ENCODE measurements around the gene LTC4S.
"Not testable (repeated sequence)": the region's sequence is repeated elsewhere in the genome, so short reads cannot be mapped to it uniquely, and the experiment has no call there.

LTC4S gene

DNA sequence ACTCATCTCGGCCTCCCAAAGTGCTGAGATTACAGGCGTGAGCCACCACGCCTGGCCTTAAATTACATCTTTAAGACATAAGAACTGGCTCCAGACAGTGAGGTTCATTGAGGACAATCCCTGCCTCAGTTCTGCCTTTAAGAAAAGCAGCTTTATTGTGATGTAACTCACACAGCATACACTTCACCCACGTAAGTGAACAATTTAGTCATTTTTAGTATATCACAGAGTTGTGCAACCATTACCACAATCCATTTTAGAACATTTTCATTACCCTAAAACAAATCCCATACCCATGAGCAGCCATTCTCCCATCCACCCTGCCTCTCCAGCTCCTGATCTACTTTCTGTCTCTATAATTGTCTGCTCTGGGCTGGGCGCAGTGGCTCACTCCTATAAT lies 24.0 kb upstream of the LTC4S start:
- no peak for DNase-seq

DNA sequence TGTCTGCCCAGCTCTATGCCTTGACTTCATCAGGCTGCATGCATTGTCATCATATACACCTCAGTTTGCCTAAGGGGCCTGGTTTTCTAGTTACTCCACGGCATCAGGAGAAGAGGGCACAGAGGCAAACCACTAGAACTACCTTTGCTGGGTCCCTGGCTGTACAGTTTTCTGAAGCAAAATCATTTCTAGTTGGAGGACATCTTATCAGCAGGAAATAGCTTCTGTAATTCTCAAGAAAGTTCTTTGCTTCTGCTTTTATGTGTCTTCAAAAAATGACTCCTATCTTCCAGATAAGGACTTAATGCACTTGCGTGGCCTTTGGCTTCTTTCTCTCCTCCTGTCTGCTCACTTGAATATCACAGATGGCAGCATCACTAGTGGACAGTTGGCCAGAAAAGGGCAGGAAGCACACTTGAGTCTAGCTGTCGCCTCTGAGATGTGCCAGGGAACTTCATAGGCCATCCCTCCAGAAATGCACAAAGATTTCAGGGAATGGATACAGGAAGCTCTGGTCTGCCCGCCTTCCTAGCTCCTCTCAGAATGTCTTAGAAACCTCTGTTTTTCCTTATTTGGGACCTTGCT lies 22.4 kb upstream of the LTC4S start:
- no peak for DNase-seq

DNA sequence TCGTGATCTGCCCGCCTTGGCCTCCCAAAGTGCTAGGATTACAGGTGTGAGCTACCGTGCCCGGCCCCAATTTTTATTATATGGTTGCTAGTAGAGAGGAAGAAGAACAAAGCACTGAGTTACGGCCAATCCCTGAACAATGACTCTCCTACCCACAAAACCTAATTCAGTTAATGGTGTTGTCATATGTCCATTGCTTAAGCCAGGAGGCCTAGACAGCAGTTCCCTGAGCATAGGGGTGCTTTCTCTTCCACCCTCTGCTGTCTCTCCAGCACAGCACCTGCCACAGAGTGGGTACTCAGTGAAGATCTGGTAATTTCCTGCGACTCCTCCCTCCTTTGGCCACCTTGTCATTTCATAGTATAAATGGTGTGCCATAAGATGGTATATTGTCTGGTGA lies 21.4 kb upstream of the LTC4S start:
- DNase-seq, result no peak

DNA sequence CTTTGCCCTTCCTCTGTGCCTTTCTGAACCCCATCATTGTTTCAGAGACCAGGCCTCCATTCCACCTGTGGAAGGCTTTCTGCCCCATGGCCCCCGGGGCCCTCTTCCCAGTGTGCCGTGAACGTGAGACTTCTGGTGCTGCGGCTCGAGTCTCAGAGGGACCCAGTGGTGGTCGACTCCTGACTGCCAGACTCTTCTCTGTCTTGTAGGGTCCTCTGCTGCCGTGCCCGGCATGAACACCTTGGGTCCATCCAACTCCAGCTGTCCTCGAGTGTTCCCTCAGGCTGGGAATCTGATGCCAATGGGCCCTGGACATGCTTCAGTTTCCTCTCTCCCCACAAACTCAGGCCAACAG lies 20.1 kb upstream of the LTC4S start:
- DNase-seq, result no peak

DNA sequence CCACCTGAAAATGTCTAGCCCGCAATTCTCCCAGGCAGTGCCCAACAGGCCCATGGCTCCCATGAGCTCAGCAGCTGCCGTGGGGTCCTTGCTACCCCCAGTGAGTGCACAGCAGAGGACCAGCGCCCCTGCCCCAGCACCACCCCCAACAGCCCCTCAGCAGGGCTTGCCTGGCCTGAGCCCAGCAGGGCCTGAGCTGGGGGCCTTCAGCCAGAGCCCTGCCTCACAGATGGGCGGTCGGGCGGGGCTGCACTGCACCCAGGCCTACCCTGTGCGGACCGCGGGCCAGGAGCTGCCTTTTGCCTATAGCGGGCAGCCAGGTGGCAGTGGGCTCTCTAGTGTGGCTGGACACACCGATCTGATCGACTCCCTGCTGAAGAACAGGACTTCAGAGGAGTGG lies 19.3 kb upstream of the LTC4S start:
- DNase-seq, result no peak

DNA sequence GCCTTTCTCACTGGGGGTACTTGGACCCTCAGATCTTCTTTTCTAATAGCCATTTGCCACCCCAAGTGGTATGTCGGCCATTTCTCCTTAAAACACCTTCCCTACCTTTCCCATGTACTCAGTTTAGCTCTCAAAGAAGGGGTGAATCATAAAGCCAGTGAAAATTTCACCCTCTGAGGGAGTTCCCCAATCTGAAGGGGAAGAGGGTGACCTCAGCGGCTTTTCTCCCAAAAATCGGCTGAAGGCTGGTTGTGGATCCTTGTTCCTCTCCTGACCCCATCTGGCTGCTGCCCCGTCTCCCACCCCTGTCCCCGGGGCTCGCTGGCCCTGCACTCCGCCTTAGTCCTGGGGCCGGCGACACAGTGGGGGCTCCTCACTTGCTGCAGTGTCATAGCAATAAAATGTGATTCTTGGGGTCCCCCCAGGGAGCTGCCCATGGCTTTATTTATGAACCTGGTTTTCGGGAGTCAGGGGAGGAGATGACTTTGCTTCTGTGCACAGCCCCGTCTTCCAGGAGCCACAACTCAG lies 17.3 kb upstream of the LTC4S start:
- DNase-seq, result no peak

DNA sequence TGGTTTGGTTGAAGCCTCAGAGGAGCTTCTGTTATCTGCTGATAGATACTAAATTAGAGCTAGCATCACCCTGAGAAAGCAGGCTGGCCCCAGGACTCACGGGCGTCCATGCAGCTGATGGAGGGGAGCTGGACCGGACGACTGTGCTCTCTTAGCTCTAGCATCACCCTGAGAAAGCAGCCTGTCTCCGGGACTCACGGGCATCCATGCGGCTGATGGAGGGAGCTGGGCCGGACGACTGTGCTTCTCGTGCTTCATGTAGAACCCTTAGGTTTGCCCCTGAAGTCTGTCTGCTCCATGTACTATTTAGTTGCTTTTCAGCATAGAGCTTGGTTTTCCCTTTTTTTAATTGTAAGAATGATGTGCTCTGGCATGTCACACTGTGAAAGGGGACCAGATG lies 16.3 kb upstream of the LTC4S start:
- no peak for DNase-seq

DNA sequence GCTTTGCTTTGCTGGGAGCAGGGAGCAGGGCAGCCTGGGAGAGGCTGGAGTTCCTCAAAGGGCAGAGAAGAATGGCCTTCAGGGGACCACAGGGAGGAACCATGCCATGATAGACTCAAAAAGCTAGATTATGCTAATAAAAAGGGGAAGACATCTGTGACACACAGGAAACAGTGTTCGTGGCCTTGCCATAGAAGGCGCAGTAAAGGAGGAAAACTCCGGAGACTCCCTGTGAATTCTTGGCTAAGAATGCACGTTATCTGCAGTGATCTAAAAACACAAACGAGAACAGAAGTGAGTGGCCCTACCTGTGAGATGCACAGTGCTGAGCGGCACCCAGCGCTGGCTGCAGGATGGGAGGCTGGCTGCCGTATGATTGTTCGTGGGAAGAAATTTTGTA lies 15.9 kb upstream of the LTC4S start:
- DNase-seq, result no peak

DNA sequence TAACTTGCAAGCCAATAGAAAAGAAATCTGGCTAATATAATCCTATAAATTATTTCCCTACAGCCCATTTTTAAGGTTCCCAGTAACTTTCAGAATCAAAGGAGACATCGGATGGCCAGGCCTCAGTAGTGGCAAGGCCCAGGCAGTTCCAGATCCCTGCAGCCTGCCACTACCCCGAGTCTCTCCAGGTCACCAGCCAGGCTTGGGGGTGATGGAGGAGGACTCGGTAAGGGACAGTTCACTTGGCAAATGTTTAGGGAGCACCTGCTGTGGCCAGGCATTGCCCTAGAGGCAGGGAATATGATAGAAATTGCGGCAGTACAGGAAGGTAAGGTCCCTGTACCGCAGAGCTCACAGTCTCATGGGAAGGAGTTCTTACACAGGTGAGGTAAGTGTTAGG lies 15.2 kb upstream of the LTC4S start:
- no peak for DNase-seq

DNA sequence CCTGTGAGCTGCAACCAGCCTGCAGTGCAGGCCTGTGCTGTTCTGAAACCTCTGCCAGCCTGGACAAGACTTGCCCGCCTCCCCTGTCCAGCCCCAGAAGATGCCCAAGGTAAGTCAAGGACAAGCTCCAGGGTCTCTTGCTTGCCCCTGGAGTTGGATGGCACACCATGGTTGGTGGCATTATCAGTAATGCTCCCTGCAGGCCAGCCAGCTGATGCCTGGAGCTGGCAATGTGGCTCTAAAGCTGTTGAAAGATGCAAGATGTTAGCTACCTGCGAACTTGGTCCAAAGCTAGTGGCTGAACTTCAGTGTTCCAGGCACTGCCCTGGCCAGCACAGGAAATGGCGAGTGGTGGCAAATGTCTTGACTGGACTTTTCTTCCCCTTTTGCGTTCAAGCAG lies 14.0 kb upstream of the LTC4S start:
- no peak for DNase-seq

DNA sequence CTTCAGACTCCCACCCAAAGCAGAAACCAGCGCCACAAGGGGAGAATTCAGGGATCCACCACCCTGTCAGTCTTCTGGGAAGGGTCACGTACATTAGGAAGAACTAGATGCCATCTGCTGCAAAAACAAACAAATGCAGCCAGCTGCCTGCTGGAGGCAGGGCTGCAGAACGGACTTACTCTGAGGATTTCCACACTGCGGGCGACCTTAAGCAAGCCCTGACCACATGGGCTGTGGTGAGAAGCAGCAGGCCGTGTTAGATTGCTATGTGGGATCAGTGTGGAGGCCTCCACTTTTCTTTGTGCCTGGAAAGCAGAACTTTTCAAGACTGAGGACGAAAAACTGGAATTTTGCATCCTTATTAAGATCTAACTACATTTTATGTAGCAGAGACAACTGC lies 13.4 kb upstream of the LTC4S start:
- DNase-seq, result no peak

DNA sequence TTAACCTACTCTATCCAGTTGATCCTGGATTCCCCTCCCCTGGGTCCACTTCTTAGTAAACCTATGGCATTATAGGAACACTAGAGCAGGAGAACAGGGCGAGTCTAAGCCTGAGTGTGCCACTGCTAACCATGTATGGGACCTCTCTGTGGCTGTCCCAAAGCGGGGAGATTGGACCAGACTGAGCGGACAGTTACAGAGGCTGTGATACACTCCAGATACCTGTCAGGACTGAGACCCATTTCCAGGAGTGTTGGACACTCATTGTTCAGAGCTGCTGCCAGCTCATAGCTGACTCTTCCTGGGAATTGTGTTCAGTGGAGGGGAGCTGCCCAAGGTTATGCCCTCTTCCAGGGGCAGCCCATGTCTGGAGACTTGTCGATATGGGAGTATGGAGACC lies 11.9 kb upstream of the LTC4S start:
- no peak for DNase-seq

DNA sequence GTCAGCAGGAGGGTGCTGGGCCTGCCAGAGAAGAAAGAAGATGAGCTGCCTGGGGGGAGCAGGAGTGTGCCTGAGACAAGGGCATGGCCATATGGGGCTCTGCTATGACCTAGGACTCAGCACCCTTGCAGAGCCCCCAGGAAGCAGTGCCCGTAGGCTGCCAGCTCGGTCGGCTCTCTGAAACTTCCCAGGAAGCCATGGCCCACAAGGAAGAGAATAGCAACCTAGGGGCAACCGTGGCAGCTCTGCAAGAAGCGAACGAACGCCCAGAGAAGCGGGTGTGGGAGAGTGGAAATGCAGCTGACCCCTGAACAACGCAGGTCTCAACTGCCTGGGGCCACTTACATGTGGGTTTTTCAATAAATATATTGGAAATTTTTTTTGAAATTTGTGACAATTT lies 10.7 kb upstream of the LTC4S start:
- DNase-seq, result no peak

DNA sequence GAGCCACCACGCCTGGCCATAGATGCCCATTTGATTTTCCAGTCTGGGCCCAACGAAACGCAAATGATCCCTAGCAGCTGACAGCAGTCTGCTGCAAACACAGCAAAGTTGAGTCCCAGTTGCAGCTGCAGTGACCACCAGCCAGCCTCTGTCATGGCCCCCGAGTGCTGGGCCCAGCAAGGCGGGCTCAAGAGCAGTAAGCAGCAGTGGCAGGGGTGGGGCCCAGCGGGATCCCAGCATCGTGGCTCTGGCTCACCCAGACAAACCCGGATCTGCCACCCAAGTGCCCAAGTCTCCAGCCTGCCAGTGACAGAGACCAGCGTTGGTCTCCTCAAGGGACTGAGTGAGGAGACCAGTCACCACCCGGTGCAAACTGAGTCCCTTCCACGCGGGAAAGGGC lies 6.9 kb upstream of the LTC4S start:
- no peak for DNase-seq

DNA sequence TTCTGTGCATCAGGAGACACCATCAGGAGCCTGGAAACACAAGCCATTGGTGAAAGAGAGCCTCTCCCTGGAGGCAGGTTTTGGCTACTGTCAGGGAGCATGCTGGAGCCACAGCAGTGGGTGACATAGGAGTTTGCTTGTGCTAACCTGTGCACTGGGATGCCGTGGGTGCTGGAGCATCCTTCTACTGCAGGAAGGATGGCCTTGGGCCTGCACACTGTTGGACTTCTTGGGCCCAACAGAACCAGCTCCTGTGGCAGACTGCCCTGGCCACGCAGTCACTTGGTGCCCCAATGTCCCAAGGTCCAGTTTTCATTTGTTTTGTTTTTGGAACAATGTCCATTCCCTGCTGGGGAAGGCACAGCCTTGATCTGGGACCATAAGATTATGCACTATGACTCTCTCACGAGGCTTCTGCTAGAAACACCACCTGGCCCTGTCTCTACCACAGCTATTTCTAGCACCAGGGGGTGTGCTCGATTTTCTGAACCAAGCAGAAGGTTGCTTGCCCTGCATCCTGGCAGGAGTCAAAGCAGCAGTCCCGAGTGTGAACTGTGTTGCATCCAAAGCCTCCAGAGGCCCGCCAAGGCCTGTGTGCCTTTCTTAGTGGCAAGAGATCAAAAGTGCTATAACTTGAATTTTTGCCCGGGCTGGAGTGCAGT lies 5.5 kb upstream of the LTC4S start:
- DNase-seq, result no peak

DNA sequence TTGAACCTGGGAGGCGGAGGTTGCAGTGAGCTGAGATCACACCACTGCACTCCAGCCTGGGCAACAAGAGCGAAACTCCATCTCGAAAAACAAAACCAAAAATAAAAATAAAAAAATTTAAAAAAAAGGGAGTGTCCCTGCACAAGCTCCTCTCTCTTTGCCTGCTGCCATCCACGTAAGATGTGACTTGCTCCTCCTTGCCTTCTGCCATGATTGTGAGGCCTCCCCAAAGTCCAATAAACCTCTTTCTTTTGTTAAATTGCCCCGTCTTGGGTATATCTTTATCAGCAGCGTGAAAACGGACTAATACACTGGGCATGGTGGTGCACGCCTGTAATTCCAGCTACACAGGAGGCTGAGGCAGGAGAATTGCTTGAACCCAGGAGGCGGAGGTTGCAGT lies 4.5 kb upstream of the LTC4S start:
- DNase-seq, result not testable (repeated sequence)

DNA sequence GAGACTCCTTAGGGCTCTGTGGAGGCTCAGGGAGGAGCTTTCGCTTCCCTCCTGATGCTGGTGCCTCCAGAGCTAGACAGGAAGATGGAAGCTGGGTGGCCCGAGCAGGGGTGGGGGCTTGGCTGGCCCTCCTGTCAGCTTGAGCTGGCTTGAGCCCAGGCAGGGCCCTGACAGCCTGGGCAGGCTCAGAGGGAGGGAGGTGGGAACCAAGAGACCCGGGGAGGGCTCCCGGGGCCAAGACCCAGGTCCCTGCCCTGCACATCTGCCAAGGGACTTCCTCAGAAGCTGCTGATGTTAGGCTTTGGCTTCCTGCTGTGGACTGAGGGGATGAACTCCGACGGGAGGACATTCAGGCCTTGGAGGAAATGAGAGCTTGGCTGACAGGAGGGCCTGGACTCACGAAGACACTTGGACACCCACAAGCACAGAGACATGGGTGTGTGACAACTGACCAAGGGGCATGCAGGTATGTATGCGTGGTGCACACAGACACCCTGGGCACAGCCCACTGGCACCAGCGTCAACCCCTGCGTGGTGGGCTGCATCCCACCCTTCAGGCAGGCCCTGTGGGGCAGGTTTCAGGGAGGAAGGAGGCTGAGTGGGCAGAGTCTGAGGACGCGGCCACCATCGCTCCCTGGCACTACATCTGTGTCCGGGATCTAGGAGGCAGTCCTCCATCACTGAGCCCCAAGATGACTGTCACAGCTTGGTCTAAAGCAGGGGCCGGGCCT lies 1.7 kb upstream of the LTC4S start:
- DNase-seq, result no peak

DNA sequence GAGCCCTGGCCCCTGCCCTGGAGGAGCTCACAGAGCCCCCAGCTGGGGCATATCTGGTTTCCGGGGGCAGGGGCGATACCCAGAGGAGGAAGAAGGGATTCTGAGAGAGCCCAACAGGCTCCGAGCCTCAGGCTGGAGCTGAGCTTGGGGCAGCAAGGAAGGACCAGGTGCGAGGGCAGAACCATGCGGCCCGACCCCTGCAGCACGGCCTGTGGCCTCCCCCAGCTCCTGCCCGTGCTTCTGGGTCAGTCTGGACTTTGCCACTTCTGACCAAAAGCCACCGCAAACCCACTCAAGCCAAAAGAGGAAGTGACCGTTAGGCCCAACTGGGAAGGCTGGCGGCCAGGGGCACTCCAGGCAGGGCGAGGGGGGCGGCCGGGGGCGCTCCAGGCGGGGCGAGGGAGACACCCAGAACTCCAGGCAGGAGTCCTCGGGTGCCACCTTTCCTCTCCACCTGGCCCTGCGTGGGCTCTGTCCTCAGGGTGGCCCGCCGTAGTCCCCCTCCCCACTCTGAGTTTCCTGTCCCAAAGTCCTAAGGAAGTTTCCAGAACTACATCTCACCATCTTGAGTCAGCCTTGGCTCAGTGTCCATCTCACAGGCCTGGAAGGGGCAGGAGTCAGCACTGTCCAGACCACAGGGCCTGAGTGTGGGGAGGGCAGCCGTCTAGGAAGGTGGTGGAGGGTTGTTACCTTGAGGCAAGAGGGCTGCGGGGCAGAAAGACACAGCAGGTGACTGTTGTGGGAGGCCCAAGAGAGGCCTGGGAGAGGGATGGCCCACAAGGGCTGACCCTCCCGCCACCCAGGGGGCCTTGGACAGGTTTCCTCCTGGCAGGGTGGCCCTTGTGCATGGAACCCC lies 946 bp upstream of the LTC4S start:
- no peak for DNase-seq

DNA sequence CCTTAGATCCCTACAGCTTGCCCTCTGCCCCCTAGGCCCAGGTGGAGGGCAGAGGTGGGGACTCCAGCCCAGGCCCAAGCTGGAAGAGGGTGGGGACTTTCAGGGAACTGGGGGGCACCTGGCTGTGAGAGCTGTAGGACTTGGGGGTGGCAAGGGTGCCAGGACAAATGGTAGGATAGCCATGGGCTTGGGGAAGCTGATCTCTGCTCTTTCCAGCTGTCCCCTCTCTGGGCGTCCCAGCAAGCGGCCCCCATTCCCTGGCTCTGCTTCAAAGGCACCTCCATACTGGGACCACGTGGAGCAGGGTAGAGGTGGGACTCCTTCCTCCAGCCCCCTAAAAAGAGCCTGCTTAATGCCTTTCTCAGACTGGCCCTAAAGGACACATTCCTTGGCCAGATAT lies 385 bp downstream of the LTC4S start:
- no peak for DNase-seq

DNA sequence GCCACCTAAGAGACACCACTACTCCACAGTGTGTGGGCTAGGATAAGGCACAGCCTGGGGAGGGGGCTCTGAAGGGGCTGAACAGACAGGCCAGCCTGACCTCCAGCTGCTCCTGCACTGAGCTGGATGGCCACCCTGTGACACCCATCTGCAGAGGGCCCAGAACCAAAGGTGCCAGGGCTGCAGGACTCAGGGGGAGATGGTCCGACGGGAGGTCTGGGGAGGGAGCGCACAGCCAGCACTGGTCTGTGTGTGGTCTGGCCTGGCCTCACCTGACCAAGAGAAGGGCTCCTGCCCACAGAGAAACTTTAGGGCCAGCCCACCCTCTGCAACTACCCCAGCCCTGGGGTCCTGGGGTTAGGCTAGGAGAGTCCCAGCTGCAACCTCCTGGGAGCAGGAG lies 789 bp downstream of the LTC4S start:
- no peak for DNase-seq

DNA sequence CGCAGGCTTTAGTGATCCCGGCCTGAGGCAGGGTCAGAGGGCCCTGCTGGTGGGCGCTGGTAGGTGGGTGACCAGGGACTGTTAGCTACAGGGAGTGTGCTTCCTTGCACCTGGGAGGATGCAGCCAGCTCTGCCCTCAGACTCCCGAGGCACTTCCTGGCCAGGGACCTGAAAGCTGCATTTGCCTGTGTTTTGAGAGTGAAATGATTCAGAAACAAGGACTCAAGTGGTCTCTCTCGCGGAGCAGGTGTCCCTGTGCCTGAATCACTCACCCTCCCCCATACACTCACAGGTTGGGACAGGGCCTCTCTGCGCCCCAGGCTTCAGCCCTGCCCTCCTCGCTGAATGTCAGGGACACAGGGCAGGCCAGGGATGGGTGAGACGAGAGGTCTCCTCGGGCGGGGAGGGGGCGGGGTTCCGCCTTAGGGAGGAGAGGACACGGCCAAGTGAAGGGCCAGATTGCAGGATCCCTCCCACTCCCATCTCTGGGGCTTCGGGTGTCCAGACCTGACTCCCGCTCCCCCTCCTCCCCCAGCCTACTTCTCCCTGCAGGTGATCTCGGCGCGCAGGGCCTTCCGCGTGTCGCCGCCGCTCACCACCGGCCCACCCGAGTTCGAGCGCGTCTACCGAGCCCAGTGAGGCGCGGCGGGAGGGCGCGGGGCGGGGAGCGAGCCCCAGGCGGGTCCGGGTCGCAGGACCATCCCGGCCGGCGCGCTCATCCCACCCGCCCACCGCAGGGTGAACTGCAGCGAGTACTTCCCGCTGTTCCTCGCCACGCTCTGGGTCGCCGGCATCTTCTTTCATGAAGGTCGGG lies 1.5 kb downstream of the LTC4S start:
- DNase-seq, result peak; percentile 36 to 67
